Hepatocyte (in vitro differentiated cells): Measurements from ENCODE around the gene ME3. TPM values are rescaled to one million over a fixed set of nuclear protein-coding genes. Genes with fewer than 3 reads are reported as not detected.

Source experiments
- DNase-seq: peaks from one replicate; pipeline ENCODE4 v3.0.0-alpha.2; 2016; ENCODE audit warnings: low spot score
- H2AFZ ChIP-seq: fragments of 200-600 bp; sonication (generic); 2 replicates; pipeline ENCODE4 v1.6.0; 2016; ENCODE audit warnings: antibody characterized with exemption, mild to moderate bottlenecking
- H3K27ac ChIP-seq: fragments of 200-600 bp; sonication (generic); 2 replicates; pipeline ENCODE4 v1.5.1; 2016; ENCODE audit warnings: mild to moderate bottlenecking
- H3K27me3 ChIP-seq: fragments of 200-600 bp; sonication (generic); 2 replicates; pipeline ENCODE4 v1.6.1; 2016
- H3K36me3 ChIP-seq: fragments of 200-600 bp; sonication (generic); replicated peaks from 2 replicates; pipeline ENCODE4 v1.5.1; 2016; ENCODE audit warnings: low read depth; ENCODE audit not compliant: insufficient read depth
- H3K4me1 ChIP-seq: fragments of 200-600 bp; sonication (generic); 2 replicates; pipeline ENCODE4 v1.5.1; 2016; ENCODE audit warnings: mild to moderate bottlenecking, moderate library complexity; ENCODE audit not compliant: insufficient read depth
- H3K4me2 ChIP-seq: fragments of 200-600 bp; sonication (generic); 2 replicates; pipeline ENCODE4 v1.6.0; 2016
- H3K4me3 ChIP-seq: fragments of 200-600 bp; sonication (generic); 2 replicates; pipeline ENCODE4 v1.5.1; 2016; ENCODE audit warnings: mild to moderate bottlenecking
- H3K79me2 ChIP-seq: fragments of 200-600 bp; sonication (generic); 2 replicates; pipeline ENCODE4 v1.6.0; 2017; ENCODE audit warnings: mild to moderate bottlenecking
- H3K9me2 ChIP-seq: fragments of 200-600 bp; sonication (generic); replicated peaks from 2 replicates; pipeline ENCODE4 v1.6.0; 2017; ENCODE audit warnings: mild to moderate bottlenecking; ENCODE audit not compliant: insufficient read depth
- H3K9me3 ChIP-seq: fragments of 200-600 bp; sonication (generic); 2 replicates; pipeline ENCODE4 v1.5.1; 2016; ENCODE audit warnings: low read depth, mild to moderate bottlenecking
- H4K20me1 ChIP-seq: fragments of 200-600 bp; sonication (generic); 2 replicates; pipeline ENCODE4 v1.6.0; 2016; ENCODE audit warnings: mild to moderate bottlenecking; ENCODE audit not compliant: insufficient read depth, poor library complexity, severe bottlenecking
- CTCF ChIP-seq: fragments of 200-600 bp; sonication (generic); IDR thresholded peaks from 2 replicates; pipeline ENCODE4 v1.5.1; 2016; ENCODE audit warnings: antibody characterized with exemption, mild to moderate bottlenecking; ENCODE audit not compliant: poor library complexity
- EZH2 ChIP-seq: fragments of 200-600 bp; sonication (generic); IDR thresholded peaks from 2 replicates; pipeline ENCODE4 v1.6.1; 2016; ENCODE audit warnings: antibody characterized with exemption, mild to moderate bottlenecking, borderline replicate concordance
- EZH2phosphoT487 ChIP-seq: fragments of 200-600 bp; sonication (generic); IDR thresholded peaks from one replicate; pipeline ENCODE4 v1.6.1; 2018; ENCODE audit warnings: antibody characterized with exemption, mild to moderate bottlenecking, low read depth, moderate library complexity; ENCODE audit not compliant: unreplicated experiment, severe bottlenecking
- WGBS: methylation state at CpG from one replicate; pipeline ENCODE4 v1.1.6; 2016; ENCODE audit warnings: low lambda C conversion rate; ENCODE audit errors: missing lambda C conversion rate; 5-methylcytosine and 5-hydroxymethylcytosine counted together
- polyA plus RNA-seq: library from polyadenylated mRNA; unstranded; fragments of >200 nt; fragmentation: Nextera tagmentation; extraction: Ambion mirVana; gene quantifications from 2 replicates; pipeline ENCODE4 v1.2.1, GENCODE V29; 2016
- total RNA-seq: library from RNA; depleted of rRNA; stranded (reverse); fragments of >200 nt; gene quantifications from 2 replicates; pipeline ENCODE4 v1.2.3, GENCODE V29; 2014

Gene ME3
- total and polyA plus RNA-seq, 2 experiments from 2014 or later = 10.3 to 16.1 TPM

GRCh38 chr11:86692317-86692716 lies 19.9 kb upstream of the ME3 start:
- H3K27me3 ChIP-seq = no peaks in the 10 kb centered on the region
- no peaks in the 10 kb centered on the region for H3K4me1 ChIP-seq
- no peak for DNase-seq
- WGBS = 86% methylated on average over 1 of the region's 1 CpG
- no peaks in the 10 kb centered on the region for H3K9me2 ChIP-seq
- no peaks in the 10 kb centered on the region for H3K79me2 ChIP-seq
- no peaks in the 10 kb centered on the region for H3K36me3 ChIP-seq
- no peaks in the 10 kb centered on the region for H3K9me3 ChIP-seq
- H3K4me2 ChIP-seq = no peak overlapping the region
- H2AFZ ChIP-seq = no peak overlapping the region
- H3K27ac ChIP-seq = no peak overlapping the region
- TF ChIP-seq EZH2 = no peak
- TF ChIP-seq CTCF = no peak
- TF ChIP-seq EZH2phosphoT487 = no peak
- no peaks in the 10 kb centered on the region for H4K20me1 ChIP-seq
- no peak overlapping the region for H3K4me3 ChIP-seq

GRCh38 chr11:86688398-86689179 lies 16.2 kb upstream of the ME3 start:
- Histone ChIP-seq H3K4me1 (no peaks in the 10 kb centered on the region), H3K36me3 (no peaks in the 10 kb centered on the region), H4K20me1 (no peaks in the 10 kb centered on the region), H3K79me2 (no peaks in the 10 kb centered on the region), H3K27ac (peak overlapping the region; percentile 38), H3K27me3 (no peaks in the 10 kb centered on the region), H3K4me2 (no peak overlapping the region), H2AFZ (no peak overlapping the region), H3K9me3 (no peaks in the 10 kb centered on the region), H3K4me3 (no peak overlapping the region), H3K9me2 (no peaks in the 10 kb centered on the region)
- TF ChIP-seq EZH2 (no peak), EZH2phosphoT487 (no peak), CTCF (no peak)
- WGBS = 75% methylated on average over 4 of the region's 4 CpGs
- DNase-seq = no peak

GRCh38 chr11:86687185-86687778 lies 14.9 kb upstream of the ME3 start:
- Histone ChIP-seq H3K9me2 (no peaks in the 10 kb centered on the region), H3K36me3 (no peaks in the 10 kb centered on the region), H3K4me3 (no peak overlapping the region), H2AFZ (no peak overlapping the region), H3K79me2 (no peaks in the 10 kb centered on the region), H3K27me3 (no peaks in the 10 kb centered on the region), H3K9me3 (no peaks in the 10 kb centered on the region), H3K27ac (no peak overlapping the region), H3K4me1 (no peaks in the 10 kb centered on the region), H3K4me2 (no peak overlapping the region), H4K20me1 (no peaks in the 10 kb centered on the region)
- TF ChIP-seq EZH2phosphoT487 (no peak), CTCF (no peak), EZH2 (no peak)
- DNase-seq = no peak
- WGBS = 93% methylated on average over 5 of the region's 5 CpGs
